DMS 273 (cell line): ENCODE measurements around the gene GABPB2.

ENCODE experiments used
- DNase-seq: peaks from one replicate; lab custom pipeline; 2025; ENCODE audit not compliant: unreplicated experiment; lab: John Stamatoyannopoulos, UW

Gene GABPB2

DNA sequence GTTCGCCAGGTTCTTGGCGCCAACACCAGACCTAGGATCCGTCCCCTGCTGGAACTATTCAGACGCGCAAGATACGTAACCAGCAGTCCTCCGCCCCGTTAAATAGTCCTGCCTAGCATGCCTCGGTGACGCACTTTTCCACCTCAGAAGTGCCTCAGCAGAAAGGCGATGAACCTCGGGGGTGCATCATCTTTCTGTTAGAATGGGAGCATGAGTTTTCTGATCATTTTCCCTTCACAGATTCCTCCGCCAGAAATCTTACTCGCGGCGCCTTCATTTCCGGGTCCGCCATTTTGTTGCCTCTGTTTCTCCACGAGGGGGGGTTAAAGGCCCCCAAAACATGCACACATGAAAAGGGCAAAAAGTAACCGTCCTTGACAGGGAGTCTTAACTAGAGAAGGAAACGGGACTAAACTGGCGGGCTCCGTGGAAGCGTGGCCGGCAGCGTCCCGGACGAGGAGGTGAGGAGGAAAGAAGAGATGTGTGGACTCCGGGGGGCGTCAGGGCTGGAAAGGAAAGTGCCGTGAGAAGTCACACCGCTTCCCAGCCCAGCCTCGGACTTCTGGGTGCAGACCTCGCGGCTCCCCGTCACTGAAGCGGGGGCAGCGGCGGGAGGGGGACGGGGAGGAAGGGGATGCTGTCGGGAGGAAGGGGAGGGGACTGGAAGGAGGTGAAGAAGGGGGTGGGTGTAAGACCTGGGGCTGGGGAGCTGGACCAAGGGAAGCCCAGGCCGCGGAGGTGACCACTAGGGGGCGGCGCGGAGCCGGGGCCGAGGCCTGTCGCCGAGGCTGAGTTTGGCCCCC, at the start of gene GABPB2:
Gene GABPB2 (plus strand): TSS at position 288 of the 803 bp plus-strand sequence. CDS start 17,429 bp downstream, outside the sequence.
- peak; percentile 100 for DNase-seq

DNA sequence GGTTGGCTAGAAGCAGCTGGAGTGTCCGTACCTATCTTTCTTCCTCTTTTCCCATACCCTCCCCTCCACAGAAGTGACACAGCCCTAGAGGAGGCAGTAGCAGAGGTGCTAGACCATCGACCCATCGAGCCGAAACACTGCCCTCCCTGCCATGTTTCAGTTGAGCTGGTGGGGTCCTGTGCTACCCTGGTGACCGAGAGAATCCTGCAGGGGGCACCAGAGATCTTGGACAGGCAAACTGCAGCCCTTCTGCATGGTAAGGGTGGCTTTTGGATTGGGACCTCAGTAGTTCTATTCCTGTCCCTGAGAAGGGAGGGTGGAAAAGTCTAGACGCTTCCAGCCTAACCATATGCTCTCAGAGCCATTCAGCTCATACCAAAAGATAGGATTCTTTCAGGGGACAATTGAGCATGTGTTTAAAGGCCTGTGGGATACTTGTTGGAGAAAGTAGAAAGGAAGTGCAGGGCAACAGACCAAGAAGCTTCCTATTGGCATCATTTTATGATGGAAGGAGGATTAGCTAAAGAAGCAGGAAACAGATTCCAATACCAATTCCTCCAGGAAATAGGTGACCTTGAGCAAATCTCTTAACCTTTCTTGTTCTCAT, 45.9 kb upstream of the GABPB2 start:
- peak; percentile 100 for DNase-seq

DNA sequence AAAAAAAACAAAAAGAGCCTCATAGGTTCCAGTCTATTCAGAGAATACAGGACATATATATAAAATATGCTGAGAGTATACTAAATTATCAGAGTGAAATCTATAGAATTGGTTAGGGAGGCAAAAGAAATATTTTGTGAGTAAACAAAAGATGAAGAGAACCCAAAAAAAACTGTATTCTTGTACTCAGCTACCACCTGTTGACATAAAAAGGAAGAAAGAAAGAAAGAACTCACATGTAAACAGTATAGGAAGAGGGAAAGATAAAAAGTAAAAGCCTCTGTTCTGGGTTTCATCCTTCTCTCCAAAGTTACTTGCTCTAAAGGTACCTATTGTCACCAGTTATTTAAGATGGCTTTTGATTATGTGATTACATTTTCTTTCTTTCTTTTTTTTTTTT, 44.1 kb upstream of the GABPB2 start:
- no peak for DNase-seq

DNA sequence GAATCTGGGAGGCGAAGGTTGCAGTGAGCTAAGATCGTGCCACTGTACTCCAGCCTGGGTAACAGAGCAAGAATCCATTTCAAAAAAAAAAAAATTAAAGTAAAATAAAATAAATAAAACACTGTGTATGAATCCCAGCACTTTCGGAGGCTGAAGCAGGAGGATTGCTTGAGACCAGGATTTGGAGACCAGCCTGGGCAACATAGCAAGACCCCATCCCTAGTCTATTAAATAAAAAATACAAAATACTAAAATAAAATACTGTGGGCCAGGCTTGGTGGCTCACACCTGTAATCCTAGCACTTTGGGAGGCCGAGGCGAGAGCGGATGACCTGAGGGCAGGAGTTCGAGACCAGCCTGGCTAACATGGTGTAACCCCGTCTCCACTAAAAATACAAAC, 38.4 kb upstream of the GABPB2 start:
- no peak for DNase-seq

DNA sequence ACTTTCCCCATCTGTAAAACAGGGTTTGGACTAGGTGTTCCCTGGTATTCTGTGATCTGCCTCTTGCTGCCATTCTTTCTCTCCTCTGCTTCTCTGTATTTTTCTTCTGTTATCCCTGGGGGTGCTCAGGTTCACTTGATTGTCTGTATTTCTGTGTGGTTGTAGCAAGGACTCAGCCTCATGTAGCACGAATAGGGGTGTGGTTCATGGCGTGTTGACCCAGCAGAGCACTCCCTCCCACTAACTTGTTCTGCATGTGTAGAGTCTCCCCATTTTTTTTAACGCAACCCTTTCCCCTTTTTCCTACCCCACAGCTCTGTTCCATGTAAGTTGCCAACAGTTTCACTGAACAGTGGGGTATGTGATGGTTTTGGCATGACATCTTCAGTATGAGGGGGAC, 35.4 kb upstream of the GABPB2 start:
- no peak for DNase-seq

DNA sequence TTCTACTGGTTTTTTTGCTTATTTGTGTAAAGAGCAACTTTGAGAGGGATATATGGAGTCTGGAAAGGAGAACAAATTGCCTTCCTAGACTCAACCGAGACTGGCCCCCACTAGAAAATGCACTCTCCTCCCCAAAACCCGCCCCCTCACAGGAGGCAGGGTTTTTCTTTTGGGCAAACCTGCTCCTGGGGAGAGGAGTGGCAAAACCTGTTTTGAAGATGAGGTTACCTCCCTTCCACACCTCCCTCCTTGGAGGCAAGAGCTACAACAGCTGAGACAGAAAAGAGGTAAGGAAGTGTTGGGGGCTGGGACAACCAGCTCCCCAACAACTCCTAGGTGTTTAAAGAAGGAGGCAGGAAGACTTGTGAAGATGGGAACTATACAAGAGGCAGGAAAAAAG, 34.2 kb upstream of the GABPB2 start, which contains the start of gene BNIPL:
Gene BNIPL (plus strand): TSS at position 231 of the 400 bp plus-strand sequence. CDS start 140 bp downstream, at position 371.
- no peak for DNase-seq

DNA sequence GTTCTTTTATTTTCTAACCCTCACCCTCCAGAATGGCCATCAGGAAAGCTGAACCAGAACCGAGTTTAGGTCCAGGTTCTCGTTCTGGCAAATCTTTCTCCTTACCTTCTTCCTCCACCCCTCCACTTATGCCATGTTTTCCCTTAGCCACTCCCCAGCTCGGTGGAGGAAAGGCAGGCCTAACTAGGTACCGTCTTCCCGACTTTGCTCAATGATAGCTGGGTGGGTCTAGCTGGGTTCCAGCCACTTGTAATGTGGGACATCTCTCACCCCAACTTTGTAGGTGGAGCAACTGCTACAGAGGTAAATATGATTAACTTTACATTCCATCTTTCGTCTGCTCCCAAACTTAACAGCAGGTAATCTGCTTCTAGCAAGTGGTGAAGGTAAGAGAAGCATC, 33.5 kb upstream of the GABPB2 start:
- no peak for DNase-seq

DNA sequence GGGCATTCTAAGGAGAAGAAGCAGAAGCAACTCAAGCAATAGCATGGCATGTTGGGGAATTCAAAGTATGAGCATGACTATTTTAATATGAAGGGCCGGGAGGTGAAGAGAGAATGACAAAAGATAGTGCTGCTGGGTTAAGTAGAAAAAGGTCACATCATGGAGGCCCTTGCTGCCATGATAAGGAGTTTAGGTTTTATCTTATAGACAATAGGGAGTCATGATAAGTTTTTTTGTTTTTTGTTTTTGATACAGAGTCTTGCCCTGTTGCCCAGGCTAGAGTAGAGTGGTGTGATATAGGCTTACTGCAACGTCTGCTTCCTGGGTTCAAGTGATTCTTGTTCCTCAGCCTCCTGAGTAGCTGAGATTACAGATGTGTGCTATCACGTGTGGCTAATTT, 31.0 kb upstream of the GABPB2 start:
- DNase-seq: no peak

DNA sequence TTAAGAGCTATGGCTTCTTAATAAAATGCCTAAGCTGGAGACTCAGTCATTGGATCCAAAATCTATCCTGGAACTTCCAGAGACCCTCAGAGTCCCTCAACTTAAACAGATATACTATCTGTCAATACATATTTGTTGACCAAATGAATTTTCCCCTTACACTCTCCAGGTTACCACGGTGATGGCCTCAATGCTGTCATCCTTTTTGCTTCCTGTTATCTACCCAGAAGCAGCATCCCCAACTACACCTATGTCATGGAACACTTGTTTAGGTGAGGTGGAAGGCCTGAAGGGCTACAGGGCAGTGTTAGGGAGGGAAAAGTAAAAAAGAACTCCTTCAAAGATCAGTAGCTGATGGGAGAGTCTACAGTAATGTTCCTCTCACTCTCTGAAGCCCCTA, 27.4 kb upstream of the GABPB2 start:
- DNase-seq: no peak

DNA sequence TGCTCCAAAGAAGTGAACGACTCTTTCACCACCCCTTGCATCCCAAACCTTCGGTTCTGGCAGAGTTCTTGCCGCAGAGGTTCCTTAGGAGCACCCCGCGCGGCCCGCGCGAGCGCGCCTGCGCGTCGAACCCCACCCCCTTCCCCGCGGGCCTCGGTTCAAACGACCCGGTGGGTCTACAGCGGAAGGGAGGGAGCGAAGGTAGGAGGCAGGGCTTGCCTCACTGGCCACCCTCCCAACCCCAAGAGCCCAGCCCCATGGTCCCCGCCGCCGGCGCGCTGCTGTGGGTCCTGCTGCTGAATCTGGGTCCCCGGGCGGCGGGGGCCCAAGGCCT, 23.0 kb upstream of the GABPB2 start, which contains the start of gene C1orf56:
Gene C1orf56 (plus strand): TSS at position 161 of the 334 bp plus-strand sequence. CDS start 97 bp downstream, at position 258.
- peak; percentile 100 for DNase-seq

DNA sequence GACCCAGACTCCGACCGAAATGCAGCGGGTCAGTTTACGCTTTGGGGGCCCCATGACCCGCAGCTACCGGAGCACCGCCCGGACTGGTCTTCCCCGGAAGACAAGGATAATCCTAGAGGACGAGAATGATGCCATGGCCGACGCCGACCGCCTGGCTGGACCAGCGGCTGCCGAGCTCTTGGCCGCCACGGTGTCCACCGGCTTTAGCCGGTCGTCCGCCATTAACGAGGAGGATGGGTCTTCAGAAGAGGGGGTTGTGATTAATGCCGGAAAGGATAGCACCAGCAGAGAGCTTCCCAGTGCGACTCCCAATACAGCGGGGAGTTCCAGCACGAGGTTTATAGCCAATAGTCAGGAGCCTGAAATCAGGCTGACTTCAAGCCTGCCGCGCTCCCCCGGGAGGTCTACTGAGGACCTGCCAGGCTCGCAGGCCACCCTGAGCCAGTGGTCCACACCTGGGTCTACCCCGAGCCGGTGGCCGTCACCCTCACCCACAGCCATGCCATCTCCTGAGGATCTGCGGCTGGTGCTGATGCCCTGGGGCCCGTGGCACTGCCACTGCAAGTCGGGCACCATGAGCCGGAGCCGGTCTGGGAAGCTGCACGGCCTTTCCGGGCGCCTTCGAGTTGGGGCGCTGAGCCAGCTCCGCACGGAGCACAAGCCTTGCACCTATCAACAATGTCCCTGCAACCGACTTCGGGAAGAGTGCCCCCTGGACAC, 22.5 kb upstream of the GABPB2 start:
- DNase-seq: peak; percentile 100

DNA sequence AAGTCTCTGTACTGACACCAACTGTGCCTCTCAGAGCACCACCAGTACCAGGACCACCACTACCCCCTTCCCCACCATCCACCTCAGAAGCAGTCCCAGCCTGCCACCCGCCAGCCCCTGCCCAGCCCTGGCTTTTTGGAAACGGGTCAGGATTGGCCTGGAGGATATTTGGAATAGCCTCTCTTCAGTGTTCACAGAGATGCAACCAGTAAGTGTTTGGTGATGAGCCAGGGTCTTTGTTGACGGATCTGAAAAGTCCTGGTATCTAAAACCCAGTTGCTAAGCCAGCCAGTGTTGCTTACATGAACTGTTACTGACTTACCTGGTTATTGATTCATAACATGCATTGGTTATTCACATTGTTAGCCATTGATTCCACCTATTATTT, 21.9 kb upstream of the GABPB2 start:
- no peak for DNase-seq

DNA sequence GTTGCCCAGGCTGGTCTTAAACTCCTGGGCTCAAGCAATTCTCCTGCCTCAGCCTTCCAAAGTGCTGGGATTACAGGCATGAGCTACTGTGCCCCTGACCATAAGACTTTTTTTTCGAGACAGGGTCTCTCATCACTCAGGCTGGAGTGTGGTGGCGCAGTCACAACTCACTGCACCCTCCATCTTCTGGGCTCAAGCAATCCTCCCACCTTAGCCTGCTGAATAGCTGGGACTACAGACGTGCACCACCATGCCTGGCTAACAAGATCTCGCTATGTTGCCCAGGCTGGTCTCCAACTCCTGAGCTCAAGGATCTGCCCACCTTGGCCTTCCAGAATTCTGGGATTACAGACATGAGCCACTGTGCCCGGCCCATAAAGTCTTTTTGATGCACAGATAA, 21.1 kb upstream of the GABPB2 start:
- DNase-seq: no peak

DNA sequence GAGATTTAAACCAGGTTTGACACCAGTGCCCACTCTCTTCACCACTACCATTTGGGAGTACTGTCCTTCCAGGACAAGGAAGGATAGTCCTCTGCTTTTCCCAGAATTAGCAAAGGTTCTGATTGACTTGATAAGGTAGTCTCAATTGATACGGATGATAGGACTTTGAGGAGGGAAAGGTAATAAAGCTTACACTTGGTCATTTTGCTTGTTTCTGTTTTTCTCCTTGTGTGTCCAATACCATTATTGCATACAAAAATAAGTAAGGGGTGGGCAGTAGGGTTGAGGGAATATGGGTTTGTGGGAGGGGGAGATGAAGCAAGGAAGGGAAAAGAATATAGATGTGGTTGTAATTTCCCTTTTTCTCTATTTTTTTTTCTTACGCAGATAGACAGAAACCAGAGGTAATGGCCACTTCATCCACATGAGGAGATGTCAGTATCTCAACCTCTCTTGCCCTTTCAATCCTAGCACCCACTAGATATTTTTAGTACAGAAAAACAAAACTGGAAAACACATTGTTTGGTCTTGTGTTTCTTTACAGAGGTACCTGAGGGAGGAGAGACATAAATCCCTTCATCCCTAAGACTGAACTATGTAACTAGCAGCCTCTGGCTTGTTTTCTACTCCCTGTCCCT, 20.4 kb upstream of the GABPB2 start:
- DNase-seq: no peak

DNA sequence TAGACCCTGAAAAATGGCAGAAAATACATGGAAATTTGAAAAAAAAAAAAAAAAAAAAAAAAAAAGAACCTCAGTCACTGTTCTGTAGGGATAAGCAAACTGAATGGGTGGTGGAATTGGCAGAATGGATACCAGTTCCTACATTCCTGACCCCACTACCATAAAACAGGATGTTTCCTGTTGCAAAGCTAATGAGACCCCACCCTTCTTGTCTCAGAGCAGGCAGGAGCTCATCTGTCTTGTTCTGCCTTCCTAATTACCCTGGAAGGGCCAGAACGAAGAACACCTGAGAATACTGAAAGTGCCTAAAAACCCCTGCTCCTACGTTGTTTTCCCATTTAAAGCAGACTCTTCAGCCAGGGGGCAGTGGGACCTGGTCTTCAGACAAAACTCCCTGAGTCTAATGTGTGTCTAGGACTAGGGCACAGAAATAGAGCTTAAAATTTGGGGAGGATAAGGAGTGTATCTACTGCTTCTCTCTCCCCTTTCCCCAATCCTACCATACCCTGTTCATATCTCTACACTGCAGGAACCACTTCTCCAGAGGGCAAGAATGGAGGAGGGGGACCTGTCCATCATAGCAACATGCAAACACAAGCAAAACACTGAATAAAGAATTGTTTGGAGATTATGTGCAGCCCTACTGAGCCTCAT, 19.1 kb upstream of the GABPB2 start:
- DNase-seq: no peak

DNA sequence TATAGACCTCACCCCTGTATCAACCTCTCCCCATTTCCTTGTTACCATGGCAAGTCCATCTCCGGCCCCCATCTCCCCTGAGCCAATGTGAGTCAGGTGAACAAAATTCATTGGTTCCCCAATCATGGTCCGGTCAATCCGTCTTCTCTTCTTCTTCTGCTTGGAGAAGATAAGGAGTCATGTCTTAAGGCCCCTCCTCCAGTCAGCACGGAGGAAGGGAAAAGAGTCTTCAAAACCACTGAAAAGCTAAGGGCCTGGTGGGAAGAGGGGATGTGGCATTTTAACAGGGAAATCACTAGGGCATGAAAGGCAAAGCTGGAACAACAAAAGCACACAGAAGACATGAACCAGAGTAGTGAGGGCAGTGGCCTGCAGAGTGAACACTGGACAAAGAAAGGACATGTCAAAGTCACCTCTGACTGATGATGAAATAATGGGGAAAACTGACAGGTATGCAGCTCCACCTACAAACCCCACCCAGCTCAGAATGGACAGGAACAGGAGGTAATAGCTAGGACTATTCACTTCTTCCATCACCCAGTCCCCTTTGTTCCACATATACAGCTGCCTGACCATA, 15.5 kb upstream of the GABPB2 start:
- no peak for DNase-seq

DNA sequence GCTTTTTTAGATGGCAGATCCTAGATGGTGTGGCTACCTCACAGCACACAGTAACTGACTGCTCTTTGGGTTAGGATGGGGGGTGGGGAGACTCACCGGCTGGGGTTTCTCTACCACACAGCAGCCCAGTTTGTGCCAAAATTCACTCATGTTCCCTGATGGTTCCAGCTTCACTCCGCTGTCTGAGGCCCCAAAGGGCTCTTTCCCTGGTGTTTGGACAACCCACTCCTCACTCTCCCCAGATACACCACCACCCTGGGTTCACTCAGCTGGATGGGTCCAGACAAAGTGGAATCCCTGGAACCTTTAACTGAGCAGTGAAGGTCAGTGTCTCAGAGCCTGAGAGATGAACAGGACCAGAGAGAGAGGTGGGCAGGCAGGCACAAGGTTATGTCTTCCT, 15.0 kb upstream of the GABPB2 start:
- DNase-seq: no peak

DNA sequence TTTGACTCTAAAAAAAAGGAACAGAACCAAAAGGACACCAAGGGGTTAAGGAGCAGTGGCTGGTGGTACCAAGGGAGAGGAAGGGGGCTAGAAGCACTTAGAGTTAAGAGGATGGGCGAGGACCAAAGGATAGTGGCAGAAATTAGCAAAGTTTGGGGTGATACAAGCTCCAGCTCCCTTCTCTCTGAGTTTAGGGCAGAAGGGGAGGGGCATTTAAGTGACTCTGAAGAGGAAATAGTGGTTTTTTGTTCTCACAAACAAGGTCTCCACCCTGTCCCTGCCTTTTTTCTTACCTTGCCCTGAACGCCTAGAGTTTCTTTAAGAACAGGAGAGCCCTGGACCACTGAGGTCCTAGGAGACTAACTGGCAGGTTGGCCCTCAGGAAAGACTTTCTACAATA, 14.4 kb upstream of the GABPB2 start:
- no peak for DNase-seq

DNA sequence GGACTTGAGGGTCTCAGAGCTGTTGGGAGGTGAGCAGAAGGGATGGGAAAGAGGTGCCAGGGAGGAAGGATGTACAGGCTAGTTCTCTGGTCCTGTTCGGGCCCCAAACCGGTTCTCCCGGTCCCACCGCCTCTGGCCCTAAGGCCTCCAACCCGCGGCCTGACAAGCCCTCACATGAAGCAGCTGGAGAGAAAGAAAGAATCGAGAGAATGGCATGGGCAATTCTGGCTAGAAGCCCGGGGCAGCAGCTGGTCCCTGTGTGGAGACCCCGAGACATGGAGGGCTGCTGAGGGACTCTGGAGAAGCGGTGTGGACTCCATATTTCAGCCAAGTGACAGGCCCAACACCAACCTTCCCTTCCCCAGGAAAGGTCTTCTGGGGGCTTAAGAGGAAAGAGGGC, 11.9 kb upstream of the GABPB2 start:
- DNase-seq: peak; percentile 100

DNA sequence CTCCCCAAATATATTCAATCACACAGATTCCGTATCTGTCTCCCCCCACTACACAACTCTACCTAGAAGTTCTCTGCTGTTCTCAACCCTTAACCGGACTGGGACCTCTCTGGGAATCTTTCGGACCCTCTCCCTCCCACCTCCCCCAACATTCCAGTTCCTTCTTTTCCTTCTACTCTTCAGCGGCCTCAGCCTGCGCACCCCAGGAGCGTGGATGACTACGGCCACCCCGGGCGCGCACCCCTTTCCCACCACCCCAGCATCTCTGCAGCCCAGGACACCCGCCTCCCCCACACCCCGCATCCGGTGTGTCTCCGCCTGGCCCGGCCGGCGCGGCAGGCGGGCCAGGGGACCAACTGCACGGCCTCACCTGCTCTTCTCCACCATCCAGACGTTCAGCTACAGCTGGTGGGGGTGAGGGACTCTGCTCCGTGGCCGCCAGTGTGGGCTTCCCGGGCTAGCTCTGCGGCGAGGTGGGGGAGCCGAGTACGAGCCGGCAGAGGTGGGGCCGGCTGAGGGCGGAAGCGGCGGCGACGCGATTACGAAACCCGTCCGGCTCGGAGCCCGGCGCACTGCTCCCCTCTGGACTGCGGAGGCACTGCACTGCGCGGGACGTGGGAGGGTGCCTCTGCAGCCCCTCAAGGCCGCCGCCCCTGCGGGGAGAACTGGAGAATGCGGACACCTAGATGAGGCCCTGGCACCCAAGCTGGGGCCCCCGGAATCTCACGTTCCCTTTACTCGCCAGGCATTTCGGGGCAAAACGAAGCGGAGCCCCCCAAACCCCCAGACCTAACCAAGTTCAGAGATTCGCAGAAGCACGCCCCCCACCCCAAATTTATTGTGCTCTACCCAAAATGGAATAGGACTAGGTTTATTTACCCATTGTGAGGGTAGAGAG, 11.2 kb upstream of the GABPB2 start, which contains the start of gene CDC42SE1:
Gene CDC42SE1 (minus strand): TSS at position 514 of the 898 bp plus-strand sequence. CDS start 3,892 bp downstream, outside the sequence.
- peak; percentile 100 for DNase-seq
